Stimulated activated CD4-positive, alpha-beta T cell treated with anti-CD3 and anti-CD28 coated beads, Interleukin-15, amount 100 ng/mL, for 48 hours (primary cell): ENCODE data around the gene ZNF503.
"Not testable (repeated sequence)": the region's sequence is repeated elsewhere in the genome, so short reads cannot be mapped to it uniquely, and the experiment has no call there.

Experiments
- DNase-seq, 2 donors: peaks; one replicate each; pipeline ENCODE4 v3.0.0-alpha.2; 2020; ENCODE audit warnings: low read depth in 2 of 2

The ZNF503 gene

DNA sequence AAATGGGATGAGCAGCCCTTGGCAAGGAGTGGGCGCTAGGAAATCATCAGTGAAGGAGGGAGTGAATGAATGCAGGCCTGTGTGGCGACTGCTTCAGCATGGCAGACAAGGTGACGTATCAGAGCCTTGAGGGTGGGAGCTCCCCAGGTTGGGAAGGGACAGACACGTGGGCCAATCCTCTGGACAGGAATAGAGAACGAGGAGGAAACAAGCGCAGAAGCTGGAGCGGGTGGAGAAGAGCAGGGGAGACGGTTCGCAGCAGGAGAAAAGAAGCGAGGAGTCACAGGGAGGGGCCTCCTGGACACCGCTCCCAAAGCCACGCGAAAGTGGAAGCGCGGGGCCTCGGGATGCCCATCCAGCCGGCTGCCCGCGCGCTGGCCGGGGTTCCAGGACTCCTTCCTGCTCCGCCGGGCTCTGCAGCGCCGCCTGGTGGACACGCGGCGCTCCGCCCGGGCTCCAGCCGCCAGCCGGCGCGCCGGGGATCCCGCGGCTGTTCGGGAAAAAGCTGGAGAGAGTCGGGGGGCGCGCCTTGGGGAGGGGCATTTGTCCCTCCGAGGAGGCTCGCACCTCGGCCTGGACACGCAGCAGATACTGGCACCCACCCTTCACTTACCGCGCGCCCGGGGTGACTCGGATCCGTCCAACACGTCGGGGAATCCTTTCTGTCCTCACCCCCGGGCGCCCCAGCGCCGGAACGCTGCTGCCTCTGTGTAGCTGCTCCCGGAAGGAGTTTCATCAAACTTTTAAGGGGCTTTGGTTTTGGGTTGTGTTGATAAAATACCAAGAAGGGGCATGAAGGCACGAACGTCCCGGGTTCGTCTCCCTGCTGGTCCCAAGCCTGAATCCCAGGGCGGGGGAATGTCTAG, 6.3 kb downstream of the ZNF503 start:
- no peak for DNase-seq

DNA sequence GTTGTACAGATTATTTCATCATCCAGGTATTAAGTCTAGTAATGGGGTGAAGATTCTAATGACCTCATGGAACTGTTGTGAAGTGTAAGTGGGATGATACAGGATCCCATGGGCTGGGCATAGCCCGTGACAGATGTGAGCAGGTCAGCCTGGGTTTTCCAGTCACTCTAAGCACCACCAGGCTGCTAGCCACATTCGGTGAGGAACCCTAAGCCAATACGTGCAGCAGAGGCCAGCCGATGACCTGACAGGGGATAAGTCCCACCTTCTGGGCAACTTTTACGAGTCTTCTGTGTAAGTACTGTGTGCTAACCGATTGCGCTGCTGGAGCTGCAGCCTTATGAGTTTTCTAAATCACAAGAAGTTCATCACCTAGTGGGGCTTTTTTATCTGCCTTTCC, 7.3 kb downstream of the ZNF503 start:
- DNase-seq: no peak

GRCh38 chr10:75392744-75393143, 8.8 kb downstream of the ZNF503 start:
- no peak for DNase-seq

DNA sequence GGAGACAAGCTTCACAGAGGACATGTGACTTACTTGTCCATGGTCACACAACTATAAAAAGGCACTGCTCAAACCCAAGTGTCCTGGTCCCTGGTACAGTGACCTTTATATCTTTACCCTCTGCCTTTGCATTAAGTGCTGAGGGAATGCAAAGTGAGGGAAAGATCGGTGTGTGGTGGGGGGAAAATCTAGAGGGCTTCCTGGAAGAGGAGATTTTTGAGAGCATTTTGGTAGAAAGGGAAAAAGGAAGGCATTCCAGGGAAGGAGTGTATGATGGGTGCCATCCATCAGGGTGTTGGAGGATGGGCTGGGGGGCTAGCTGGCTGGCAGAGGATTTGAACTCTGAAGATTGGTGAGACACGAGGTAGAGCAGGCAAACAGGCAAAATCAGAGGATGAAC, 9.3 kb downstream of the ZNF503 start:
- no peak for DNase-seq

GRCh38 chr10:75390178-75390577, 11.4 kb downstream of the ZNF503 start:
- DNase-seq: no peak

GRCh38 chr10:75388082-75388481, 13.5 kb downstream of the ZNF503 start:
- no peak for DNase-seq

- no peak for DNase-seq
Measured at GRCh38 chr10:75386128-75386527, 15.4 kb downstream of the ZNF503 start.

DNA sequence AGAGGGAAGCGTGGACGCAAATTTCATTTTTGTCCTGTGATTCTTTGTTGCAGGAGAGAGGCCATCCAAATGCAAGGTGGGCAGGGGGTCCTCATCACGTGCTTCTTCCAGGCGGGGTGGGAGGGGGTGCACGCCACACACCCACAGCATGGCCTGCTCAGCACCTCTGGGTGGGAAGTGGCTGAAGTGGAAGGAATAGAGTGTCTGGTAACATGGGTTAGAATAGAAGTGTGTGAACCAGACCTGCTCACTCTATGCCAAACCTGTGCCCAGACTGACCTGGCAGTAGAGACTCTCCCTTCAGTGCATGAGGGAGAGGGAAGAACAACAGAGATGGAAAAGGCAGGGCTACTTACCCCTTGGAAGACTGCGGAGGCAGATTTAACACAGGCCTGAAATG, 21.7 kb downstream of the ZNF503 start:
- no peak for DNase-seq

GRCh38 chr10:75379212-75379724, 22.3 kb downstream of the ZNF503 start:
- no peak for DNase-seq

DNA sequence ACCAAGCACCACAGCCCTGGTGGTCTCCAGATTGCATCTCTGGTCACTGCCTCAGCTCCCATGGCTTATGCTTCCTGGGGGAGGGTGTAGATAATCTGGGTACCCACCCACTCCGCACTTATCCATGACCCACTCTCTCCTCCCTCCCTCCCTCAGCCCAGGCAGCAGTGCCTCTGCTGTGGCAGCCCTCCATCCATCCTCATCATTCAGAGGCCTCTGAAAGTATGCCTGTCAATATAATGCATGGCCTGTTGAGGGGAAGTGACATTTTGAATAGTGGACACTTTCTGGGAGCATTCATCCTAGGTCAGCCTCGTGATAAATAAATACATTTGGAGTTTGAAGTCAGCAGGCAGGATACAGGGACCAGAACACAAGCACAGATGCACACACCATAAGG, 23.2 kb downstream of the ZNF503 start:
- DNase-seq: no peak

- no peak for DNase-seq
Measured at GRCh38 chr10:75377869-75378268, 23.7 kb downstream of the ZNF503 start.

DNA sequence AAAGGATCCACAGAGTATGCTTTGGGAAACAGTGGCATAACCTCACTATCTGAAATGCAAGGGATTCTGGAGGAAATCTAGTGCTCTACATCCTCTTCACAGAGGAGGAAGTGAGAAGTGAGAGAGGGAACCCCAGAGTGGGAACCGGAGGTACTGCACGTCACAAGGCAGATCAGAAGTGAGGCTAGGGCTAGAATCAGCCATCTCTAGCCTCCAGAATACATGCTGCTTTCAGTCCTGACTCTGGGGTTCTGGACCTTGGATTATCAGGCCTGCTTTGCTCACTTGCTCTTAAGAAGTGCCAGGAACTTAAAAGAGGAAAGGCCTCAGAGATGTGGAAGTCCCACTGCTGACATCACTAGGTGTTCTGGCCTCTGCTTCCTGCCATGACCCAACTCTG, 25.7 kb downstream of the ZNF503 start:
- no peak for DNase-seq

GRCh38 chr10:75371010-75371409, 30.6 kb downstream of the ZNF503 start:
- no peak for DNase-seq

DNA sequence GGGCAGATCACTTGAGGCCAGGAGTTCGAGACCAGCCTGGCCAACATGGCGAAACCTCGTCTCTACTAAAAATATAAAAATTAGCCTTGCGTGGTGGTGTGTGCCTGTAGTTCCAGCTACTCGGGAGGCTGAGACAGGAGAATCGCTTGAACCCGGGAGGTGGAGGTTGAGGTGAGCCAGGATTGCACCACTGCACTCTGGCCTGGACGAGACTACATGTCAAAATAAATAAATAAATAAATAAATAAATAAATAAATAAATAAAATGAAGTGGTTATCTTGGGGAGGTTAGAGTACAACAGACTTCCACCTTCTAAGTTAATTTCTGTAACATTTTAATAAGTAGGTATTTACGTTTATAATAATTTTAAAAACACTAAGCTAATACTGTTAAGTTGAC, 31.7 kb downstream of the ZNF503 start:
- not testable (repeated sequence) for DNase-seq

GRCh38 chr10:75367901-75368300, 33.7 kb downstream of the ZNF503 start:
- DNase-seq: no peak

GRCh38 chr10:75367021-75367487, 34.5 kb downstream of the ZNF503 start:
- DNase-seq: no peak

- DNase-seq: no peak
Measured at GRCh38 chr10:75363431-75363830, 38.1 kb downstream of the ZNF503 start.

- DNase-seq: not testable (repeated sequence)
Measured at GRCh38 chr10:75359876-75360275, 41.7 kb downstream of the ZNF503 start.

GRCh38 chr10:75358835-75359421, 42.6 kb downstream of the ZNF503 start:
- no peak for DNase-seq

DNA sequence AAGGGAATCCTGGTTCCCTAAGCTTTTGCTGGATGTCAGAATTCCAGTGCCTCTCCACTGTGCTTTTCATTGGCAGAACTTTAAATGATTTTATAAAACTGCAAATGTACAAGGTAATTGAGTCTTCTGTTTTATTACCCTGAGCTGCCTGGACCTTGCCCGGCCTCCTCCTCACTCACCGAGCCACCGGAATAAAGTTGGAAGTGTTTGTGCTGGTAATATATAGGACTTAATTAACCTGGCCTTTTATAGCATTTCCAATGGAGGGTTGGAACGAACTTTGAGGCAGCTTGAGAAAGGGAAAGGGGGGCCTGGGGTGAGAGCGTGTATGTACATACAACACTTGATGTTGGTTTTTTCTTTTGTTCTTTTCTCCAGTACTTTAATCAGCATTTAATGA, 43.4 kb downstream of the ZNF503 start:
- DNase-seq: no peak

DNA sequence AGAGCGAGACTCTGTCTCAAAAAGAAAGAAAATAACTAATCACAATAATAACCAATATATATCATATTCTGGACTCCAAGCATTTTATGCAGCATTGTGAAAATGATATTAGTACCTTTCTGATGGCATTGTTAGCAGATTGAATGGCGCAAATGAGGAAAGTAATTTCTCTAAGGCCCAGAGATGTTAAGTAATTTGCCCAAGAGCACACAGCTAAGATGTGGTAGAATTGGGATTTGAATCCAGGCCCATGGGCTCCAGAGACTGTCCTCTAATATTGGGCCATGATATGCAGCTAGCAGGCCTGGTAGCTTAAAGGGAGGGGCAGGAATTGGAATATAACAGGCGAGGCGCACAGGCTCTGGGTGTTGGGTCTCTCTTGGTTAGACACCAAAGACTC, 44.1 kb downstream of the ZNF503 start:
- DNase-seq: no peak

DNA sequence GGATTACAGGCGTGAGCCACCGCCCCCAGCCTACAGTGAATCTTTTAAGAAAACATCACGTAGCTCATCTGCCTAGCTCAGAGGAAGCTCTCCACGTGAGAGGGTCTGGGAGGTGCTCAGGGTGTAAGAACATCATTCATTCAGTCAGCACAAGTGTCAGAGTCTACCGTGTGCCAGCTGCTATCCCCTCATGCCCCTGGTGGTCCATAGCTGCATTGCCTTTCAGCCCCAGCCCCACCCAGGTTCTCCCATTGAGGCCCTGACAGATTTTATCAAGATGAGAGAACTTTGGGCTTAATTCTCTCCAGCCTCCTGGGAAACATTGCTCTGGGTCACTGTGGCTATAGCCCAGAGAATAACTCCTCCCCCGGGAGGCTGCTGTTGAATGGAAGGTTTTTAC, 45.1 kb downstream of the ZNF503 start:
- DNase-seq: no peak

GRCh38 chr10:75355706-75356105, 45.9 kb downstream of the ZNF503 start:
- DNase-seq: no peak
